Mammary microvascular endothelial cell (primary cell): Measurements from ENCODE around the gene CEP104. TPM values are rescaled to one million over a fixed set of nuclear protein-coding genes. Genes with fewer than 3 reads are reported as not detected.

Source experiments
- total RNA-seq: library from RNA; depleted of rRNA; stranded (reverse); fragments of >200 nt; gene quantifications from 2 replicates; pipeline ENCODE4 v1.2.3, GENCODE V29; 2015

CEP104 gene
- 17.6 and 21.0 TPM in 2 replicates for total RNA-seq

DNA sequence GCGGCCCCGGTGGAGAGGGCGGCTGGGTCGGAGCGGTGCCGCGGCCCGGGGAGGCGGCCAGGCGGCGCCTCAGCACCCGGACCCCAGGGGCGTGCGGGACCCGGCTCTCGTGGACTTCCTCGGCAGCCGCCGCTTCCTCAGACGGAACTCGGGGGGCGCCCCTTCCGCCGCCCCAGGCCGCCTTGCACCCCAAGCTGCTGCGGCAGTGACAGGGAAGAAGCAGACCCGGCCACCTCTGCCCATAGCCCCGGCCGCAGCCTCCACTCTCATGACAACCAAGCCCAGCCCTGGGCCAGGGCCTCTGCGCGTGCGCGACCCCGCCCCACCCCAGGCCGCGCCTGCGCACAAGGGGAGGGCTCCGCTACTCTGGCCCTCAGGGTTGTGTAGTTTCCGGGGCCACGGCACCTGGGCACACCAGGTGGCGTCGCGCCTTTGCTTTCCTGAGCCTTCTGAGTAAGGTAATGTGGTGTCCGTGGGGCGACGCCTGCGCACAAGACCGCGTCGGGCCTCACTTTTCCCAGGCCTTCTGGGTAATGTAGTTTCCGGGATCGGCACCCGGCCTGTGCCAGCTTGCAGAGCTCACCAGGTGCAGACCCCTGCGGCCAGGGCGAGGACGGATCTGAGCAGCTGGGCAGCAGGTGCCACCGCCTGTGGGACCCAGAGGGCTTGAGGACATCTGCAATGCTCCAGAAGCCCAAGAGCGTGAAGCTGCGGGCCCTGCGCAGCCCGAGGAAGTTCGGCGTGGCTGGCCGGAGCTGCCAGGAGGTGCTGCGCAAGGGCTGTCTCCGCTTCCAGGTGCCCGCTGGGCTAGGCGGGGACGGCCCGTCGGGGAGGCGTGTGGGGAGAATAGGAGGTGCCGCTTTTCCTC, at the start of gene CEP104, which contains the start of gene DFFB:
CEP104 (minus strand) TSS at position 289 of the 868 bp plus-strand sequence. CDS start 4,804 bp downstream, outside the sequence.
DFFB (plus strand) TSS at position 554 of the 868 bp plus-strand sequence; CDS start at position 682, 128 bp downstream.

DNA sequence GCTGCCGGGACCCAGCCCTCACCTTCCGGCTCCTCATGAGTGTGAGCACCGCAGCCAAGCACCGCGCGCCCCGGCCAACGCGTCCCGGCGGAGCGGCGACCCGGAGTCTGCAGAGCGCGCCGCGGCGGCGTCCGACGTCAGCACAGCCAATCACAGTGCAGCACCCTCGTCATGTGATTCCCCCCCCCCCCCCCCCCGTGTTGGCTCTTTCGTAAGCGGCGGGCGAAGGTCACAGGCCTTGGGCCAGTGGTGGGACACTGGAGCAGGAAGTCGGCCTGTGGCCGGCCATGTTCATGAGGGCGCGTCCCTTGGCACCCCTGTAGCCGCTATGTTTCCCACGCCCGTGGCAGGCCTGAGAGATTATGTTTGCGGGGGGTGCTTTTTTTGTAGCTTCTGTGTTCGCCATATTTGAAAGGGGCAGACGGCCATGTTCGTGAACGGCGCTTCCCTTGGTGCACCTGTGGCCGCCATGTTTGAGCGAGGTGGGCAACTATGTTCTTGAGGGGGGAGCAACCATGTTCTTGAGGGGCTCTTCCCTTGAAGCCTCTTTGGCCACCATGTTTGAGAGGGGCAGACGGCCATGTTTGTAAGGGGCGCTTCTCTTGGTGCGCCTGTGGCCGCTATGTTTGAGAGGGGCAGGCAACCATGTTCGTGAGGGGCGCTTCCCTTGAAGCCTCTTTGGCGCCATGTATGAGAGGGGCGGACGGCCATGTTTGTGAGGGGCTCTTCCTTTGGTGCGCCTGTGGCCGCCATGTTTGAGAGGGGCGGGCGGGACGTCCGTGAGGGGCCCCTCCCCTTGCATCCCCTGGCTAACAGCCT, 43.3 kb upstream of the CEP104 start, which contains the start of gene C1orf174:
C1orf174 (minus strand) TSS at position 123 of the 819 bp plus-strand sequence; CDS start at position 37, 86 bp downstream.

DNA sequence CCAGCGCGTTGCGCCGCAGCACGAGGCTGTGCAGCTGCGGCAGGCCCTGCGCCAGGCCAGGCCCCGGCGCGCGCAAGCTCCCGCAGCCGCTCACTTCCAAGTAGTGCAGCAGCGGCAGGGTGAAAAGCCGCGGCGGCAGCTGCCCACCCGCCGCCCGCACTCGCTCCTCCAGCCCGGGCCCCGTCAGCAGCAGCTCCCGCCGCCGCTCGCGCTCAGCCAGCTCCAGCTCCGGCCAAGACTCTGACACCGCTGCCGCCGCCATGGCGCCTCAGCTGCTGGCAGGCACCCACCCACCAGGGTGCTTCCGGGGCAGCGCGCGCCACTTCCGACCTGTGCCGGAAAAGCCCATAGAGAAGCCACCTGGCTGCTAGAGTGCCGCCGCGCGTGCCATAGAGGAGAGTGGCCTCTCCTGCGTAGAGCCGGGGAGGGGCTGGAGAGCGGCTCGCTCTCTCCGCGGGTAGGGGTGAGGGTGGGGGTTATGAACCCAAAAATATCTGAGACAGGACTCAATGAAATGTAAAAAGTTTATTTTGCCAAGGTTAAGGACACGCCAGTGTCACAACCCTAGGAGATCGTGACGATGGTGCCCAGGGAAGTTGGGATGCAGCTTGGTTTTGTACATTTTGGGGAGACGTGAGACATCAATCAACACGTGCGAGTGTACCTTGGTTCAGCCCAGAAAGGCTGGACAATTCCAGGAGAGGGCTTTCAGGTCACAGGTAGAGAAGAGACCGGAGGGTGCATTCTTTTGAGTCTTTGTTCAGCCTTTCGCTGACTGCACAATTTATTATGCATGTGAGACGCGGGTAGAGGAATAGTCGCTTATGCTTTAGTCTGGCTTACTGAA, 60.6 kb downstream of the CEP104 start, which contains the start of gene LRRC47:
LRRC47 (minus strand) TSS at position 284 of the 847 bp plus-strand sequence; CDS start at position 262, 22 bp downstream.

DNA sequence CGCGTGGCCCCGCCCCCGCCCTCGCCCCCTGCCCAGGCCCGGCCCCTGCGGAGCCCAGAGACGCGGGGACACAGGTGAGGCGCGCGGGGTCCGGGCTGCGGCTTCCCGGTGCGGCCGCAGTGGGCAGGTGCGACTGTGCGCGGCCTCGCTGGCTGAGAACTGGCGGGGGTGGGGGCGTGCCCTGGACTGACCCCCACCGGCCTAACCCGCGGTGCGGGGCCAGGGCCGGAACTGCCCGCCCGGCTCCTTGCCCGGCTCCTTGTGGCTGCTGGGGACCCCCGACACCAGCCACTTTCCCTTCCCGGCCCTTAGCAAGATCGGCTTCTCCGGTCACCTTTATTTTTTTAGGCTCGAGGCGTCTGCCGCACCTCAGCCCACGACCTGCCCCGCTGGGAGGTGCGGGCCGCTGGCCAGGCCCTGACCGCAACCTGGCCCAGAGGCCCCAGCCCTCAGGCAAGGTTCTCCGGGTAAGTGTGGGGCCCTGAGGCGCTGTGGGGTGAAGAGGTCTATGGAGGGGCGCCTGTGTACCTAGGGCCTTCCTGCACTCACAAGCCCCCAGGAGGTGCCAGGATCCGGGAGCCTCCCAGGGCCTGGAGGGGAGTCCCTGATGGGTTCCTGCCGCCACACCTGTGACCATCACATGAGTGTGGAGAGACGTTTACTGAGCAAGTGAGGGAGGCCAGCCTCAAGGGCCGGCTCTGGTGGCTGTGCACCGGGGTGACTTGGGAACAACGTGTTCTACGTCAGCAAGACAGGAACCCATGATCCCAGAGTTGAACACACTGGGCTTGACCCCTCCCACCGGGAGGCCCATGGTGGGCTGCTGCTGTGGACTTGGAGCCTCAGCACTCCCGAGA, 84.1 kb downstream of the CEP104 start, which contains the start of gene SMIM1:
SMIM1 (plus strand) TSS at position 35 of the 857 bp plus-strand sequence. CDS start 2,625 bp downstream, outside the sequence.

Other genes starting within 250 kb of the CEP104 start
- gene MEGF6, start 245.7 kb downstream of the CEP104 start, total RNA-seq: 16.2 and 16.4 TPM in 2 replicates
- gene TPRG1L, start 232.2 kb downstream of the CEP104 start, total RNA-seq: 26.5 and 32.2 TPM in 2 replicates
- 19.9 and 20.4 TPM in 2 replicates for gene WRAP73, start 207.1 kb downstream of the CEP104 start, total RNA-seq
- not detected in 2 replicates for gene TP73, start 204.7 kb downstream of the CEP104 start, total RNA-seq
- not detected in 2 replicates for gene CCDC27, start 104.8 kb downstream of the CEP104 start, total RNA-seq
- gene SMIM1, start 84.5 kb downstream of the CEP104 start, total RNA-seq: not detected in 2 replicates
- 31.1 and 35.7 TPM in 2 replicates for gene LRRC47, start 60.7 kb downstream of the CEP104 start, total RNA-seq
- 7.0 and 8.5 TPM in 2 replicates for gene DFFB, start 265 bp upstream of the CEP104 start, total RNA-seq
- gene C1orf174, start 43.1 kb upstream of the CEP104 start, total RNA-seq: 28.2 and 31.2 TPM in 2 replicates